Measurements from ENCODE around the gene ELOVL1.

Gene ELOVL1

DNA sequence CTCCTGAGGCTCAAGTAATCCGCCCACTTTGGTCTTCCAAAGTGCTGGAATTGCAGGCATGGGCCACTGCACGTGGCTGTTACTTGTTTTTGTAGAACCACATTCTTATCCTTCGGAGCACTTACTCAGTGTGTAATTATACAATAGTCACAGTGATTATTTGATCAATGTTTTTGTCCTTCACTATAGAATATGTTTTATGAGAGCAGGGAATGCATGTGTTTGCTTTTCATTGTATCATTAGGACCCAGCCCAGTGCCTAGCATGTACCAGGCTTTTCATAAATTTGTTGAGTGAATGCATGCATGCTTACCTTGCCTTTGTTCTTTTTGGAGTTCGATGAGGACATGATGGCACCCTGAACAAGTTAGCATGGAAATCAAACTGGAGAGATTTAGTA, 27.7 kb upstream of the ELOVL1 start:
- no peak for DNase-seq (ENCODE audit: low read depth, low spot score)
- TF ChIP-seq, protein P1, sequence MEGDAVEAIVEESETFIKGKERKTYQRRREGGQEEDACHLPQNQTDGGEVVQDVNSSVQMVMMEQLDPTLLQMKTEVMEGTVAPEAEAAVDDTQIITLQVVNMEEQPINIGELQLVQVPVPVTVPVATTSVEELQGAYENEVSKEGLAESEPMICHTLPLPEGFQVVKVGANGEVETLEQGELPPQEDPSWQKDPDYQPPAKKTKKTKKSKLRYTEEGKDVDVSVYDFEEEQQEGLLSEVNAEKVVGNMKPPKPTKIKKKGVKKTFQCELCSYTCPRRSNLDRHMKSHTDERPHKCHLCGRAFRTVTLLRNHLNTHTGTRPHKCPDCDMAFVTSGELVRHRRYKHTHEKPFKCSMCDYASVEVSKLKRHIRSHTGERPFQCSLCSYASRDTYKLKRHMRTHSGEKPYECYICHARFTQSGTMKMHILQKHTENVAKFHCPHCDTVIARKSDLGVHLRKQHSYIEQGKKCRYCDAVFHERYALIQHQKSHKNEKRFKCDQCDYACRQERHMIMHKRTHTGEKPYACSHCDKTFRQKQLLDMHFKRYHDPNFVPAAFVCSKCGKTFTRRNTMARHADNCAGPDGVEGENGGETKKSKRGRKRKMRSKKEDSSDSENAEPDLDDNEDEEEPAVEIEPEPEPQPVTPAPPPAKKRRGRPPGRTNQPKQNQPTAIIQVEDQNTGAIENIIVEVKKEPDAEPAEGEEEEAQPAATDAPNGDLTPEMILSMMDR (IDR thresholded peaks at IDR 0.05; ENCODE audit: insufficient read depth, low read length, missing control alignments) = no peak
- no peak overlapping the region for H3K4me3 ChIP-seq (ENCODE audit: low read depth, low read length)
- ChIA-PET CTCF (interaction anchor here (1.2 to 1.3 kb wide), 2 partner anchors 19 to 156 kb away, joined by 3 to 6 read pairs; no protein-coding TSS in a partner anchor), POLR2A (no interaction called here)

DNA sequence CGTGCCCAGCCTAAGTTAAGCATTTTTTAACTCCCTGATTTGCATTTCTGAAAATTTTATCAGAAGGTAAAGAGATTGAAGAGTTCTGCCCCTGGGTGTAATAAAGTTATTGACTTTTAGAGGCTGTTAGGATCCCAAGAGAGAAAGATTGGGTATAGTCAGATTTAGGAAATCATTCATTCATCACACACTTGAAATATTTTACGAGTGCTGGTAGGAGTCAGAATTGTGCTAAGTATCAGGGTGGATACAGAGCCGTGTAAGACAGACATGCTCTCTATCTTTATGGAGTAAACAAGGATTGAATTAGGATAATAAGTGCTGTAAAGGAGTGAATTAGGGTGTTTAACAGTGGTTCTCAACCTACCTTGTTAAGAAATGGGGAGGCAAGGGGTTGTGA, 24.9 kb upstream of the ELOVL1 start:
- TF ChIP-seq, protein P1 (IDR thresholded peaks at IDR 0.05; ENCODE audit: insufficient read depth, low read length, missing control alignments) = no peak
- ChIA-PET POLR2A (interaction anchor here (0.7 kb wide), 1 partner anchor 436 kb away, joined by 4 read pairs; no protein-coding TSS in a partner anchor), CTCF (no interaction called here)
- no peak for DNase-seq (ENCODE audit: low read depth, low spot score)
- H3K4me3 ChIP-seq (ENCODE audit: low read depth, low read length) = no peak overlapping the region

DNA sequence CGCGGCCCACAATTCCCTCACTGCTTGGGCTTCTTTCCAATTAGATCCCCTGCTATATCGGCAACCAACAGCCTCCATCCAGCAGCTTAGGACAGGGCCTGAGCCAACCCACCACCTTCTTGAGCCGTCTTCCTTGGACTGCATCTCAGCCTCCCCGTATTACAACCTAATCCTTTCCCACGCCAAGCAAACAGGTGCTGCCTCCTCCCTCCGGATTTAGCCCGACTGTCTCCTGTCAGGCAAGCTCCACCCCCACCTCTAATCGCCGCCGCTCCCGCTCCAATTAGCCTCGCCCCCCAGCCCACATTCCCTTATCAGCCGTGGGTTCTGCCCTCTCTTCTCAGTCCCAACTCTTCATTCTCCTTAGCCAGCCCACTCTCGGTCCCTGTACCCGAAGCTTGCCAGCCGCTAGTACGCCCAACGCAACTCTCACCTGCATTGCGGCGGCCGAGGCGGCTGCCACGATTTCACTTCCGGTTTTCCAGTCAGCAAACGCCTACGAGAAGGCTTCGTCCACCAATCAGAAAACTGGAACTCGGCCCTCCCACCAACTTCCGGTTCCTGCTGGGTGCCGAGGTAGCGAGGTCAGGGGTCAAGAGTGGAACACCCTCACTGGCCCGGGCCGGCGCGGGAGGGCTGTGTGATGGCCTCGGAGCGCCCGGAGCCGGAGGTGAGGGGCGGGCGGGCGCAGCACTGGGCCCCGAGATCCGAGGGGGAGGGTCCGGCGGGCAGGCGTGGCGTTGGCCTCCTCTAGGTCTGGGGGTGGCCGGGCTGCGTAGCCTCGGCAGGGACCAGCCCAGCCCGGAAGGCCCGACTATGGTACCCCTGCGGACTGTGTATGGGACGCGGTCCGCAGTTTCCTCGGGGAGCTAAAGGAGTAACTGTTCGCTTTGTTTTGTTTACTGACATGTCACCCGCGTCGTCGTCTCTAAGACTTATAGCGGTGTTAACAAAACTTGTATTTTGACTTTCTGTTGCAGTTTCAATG, 21.8 kb upstream of the ELOVL1 start, which contains the start of the genes MED8 and SZT2:
TSS of gene MED8 (minus strand) at position 475 of the 988 bp plus-strand sequence. CDS start at position 439, 36 bp downstream.
TSS of gene SZT2 (plus strand) at position 574 of the 988 bp plus-strand sequence. CDS start at position 644, 70 bp downstream.
- ChIA-PET POLR2A (interaction anchor here (0.7 to 1.8 kb wide), 7 partner anchors 11 to 160 kb away, joined by 3 to 8 read pairs (median 6); partner anchors contain the start of gene ELOVL1), CTCF (interaction anchor here (0.8 to 4.5 kb wide), 12 partner anchors 9 to 165 kb away, joined by 3 to 32 read pairs (median 4); no protein-coding TSS in a partner anchor)
- DNase-seq (ENCODE audit: low read depth, low spot score) = peak; percentile 40
- H3K4me3 ChIP-seq (ENCODE audit: low read depth, low read length) = peak within 1 kb of the TSS; percentile 98
- TF ChIP-seq, protein P1 (IDR thresholded peaks at IDR 0.05; ENCODE audit: insufficient read depth, low read length, missing control alignments) = no peak

GRCh38 chr1:43388613-43389012, 20.8 kb upstream of the ELOVL1 start:
- ChIA-PET CTCF (interaction anchor here (0.9 to 4.5 kb wide), 5 partner anchors 8 to 162 kb away, joined by 3 to 32 read pairs (median 3); no protein-coding TSS in a partner anchor), POLR2A (interaction anchor here (0.6 to 1.8 kb wide), 6 partner anchors 10 to 383 kb away, joined by 3 to 8 read pairs (median 6); partner anchors contain the start of gene ELOVL1)
- DNase-seq (ENCODE audit: low read depth, low spot score) = no peak
- peak overlapping the region; percentile 98 for H3K4me3 ChIP-seq (ENCODE audit: low read depth, low read length)
- TF ChIP-seq, protein P1 (IDR thresholded peaks at IDR 0.05; ENCODE audit: insufficient read depth, low read length, missing control alignments) = no peak

DNA sequence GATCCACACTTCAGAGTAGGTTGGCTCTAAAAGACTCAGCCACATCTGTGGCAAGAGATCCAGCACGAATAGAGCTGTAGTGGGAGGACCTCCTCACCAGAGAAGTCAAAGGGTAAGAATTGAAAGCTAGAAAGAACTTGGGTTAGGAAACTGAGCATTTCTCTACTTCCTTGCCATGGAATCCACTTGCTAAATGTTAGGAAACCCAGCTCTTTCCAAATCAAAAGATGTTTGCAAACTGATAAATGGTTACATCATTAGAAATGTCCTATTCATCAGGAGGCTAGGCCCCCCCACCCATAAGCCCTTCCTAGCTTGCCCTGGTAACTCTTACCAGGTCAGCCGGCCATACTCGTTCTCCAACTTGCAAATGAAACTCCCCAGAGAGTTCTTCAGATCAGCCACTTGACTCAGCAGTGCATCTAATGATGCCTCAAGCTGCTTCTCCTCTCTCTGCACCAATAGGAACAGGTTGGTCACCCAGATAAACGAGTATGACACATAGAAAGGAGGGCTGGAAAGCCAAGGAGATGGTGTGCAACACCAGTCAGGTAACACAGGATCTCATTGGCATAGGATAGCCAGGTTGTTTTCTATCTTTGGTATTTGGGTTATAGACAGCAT, 20.3 kb upstream of the ELOVL1 start:
- CTCF ChIA-PET = interaction anchor here (0.9 to 4.5 kb wide), 5 partner anchors 10 to 161 kb away, joined by 3 to 32 read pairs (median 4); no protein-coding TSS in a partner anchor
- H3K4me3 ChIP-seq (ENCODE audit: low read depth, low read length) = peak overlapping the region; percentile 98
- no peak for DNase-seq (ENCODE audit: low read depth, low spot score)
- POLR2A ChIA-PET = interaction anchor here (0.6 to 1.8 kb wide), 3 partner anchors 10 to 383 kb away, joined by 3 to 8 read pairs (median 8); partner anchors contain the start of gene ELOVL1
- TF ChIP-seq, protein P1 (IDR thresholded peaks at IDR 0.05; ENCODE audit: insufficient read depth, low read length, missing control alignments) = no peak

All from AG04449 (cell line).